HG02623 (cell line): ENCODE measurements around the gene GRID2IP.
"Not testable (repeated sequence)": the region's sequence is repeated elsewhere in the genome, so short reads cannot be mapped to it uniquely, and the experiment has no call there.

Source experiments
- ATAC-seq: cut with Tn5 transposase; IDR thresholded peaks from one replicate; pipeline ENCODE4 v1.9.1; 2021; ENCODE audit warnings: moderate library complexity; ENCODE audit not compliant: unreplicated experiment

GRID2IP gene

GRCh38 chr7:6551016-6551511 is at the start of gene GRID2IP:
GRID2IP (minus strand) TSS chr7:6551461; CDS start chr7:6551436, 25 bp downstream.
- no peak for ATAC-seq

GRCh38 chr7:6600093-6600492 is 48.8 kb upstream of the GRID2IP start:
- no peak for ATAC-seq

DNA sequence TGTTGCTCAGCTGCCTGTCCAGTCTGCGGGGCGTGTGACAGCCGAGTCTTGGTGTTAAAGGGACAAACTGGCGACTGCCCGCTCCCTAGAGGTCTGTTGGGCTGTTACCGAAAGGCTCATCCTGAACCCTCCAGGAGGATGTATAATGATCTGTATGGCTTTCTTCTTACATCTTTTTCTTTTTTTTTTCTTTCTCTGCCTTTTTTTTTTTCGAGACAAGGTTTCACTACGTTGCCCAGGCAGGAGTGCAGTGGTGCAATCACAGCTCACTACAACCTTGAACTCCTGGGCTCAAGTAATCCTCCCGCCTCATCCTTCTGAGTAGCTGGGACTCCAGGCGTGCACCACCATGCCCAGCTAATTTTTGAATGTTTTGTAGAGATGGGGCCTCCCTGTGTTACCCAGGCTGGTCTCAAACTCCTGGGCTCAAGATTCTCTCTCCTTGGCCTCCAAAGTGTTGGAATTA is 39.4 kb upstream of the GRID2IP start:
- ATAC-seq, result no peak

- ATAC-seq, result peak; percentile 82
Measured at GRCh38 chr7:6589829-6590644, 38.8 kb upstream of the GRID2IP start, which contains the start of gene INTS15. INTS15 (plus strand) TSS chr7:6590021; CDS start chr7:6590284, 263 bp downstream.

DNA sequence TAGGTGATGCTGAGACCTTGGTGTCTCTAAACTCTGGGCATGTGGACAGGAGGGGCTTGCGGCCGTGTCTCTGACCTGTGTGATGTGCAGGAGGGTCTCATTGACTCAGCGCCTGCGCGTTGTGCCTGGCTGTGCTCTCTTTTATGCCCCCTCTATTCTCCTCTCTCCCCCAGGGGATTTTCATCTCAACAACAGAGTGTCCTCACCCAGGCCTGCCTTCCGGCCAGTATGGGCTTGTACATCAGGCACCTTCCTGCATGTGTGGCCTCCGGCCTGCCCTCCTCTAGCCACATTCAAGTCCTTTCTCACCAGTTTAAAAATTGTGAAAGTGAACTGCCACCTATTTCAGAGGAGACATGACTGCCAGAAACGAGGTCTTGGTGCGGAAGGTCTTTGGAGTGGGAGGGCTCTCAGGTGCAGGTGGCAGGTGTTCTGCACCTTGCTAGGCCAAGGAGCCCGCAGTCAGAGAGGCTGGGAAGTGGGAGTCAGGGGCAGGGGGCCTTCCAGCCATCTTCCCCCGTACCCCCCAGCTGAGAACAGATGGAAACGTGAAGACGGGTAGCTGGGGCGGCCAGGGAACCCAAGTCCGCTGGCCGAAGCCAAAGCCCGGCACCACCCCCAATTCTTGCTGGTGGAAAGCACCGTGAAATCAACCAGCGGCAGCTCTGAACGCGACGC is 38.0 kb upstream of the GRID2IP start:
- ATAC-seq, result no peak

DNA sequence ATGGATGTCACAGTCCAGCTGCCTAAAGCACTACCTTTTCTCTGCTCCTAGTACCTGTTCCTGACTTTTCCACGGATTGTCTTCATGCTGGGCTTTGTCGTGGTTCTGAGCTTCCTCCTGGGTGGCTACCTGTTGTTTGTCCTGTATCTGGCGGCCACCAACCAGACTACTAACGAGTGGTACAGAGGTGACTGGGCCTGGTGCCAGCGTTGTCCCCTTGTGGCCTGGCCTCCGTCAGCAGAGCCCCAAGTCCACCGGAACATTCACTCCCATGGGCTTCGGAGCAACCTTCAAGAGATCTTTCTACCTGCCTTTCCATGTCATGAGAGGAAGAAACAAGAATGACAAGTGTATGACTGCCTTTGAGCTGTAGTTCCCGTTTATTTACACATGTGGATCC is 37.3 kb upstream of the GRID2IP start:
- no peak for ATAC-seq

- not testable (repeated sequence) for ATAC-seq
Measured at GRCh38 chr7:6585746-6586432, 34.6 kb upstream of the GRID2IP start.

- ATAC-seq, result no peak
Measured at GRCh38 chr7:6579446-6579845, 28.2 kb upstream of the GRID2IP start.

DNA sequence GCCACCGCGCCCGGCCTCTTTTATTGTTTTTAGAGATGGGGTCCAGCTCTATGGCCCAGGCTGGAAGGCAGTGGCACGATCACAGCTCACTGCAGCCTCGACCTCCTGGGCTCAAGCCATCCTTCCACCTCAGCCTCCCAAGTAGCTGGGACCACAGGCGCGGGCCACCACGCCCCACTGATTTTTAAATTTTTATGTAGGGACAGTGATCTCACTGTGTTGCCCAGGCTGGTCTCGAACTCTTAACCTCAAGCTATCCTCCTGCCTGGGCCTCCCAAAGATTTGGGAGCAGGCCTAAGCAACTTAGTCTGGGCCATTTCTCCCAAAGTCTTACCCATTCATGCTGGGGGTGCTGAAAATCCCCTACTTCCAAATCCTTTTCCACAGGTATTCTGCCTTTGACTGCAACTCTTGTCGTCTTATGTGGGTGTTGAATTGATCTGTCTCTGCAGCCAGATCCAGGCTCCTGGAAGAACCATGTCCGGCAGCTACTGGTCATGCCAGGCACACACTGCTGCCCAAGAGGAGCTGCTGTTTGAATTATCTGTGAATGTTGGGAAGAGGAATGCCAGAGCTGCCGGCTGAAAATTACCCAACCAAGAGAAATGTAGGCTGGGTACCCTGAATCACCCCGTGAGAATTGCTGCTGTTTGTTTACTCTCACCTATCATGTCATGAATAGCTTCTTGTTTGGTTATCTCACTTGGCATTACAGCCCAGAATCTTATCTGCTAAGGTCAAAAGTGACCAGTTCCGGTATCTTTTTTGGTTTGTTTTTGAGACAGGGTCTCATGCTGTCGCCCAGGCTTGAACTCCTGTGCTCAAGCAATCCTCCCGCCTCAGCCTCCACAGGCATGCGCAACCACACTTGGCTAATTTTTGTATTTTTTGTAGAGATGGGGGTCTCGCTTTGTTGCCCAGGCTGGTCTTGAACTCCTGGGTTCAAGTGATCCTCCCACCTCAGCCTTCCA is 27.1 kb upstream of the GRID2IP start:
- ATAC-seq, result no peak

DNA sequence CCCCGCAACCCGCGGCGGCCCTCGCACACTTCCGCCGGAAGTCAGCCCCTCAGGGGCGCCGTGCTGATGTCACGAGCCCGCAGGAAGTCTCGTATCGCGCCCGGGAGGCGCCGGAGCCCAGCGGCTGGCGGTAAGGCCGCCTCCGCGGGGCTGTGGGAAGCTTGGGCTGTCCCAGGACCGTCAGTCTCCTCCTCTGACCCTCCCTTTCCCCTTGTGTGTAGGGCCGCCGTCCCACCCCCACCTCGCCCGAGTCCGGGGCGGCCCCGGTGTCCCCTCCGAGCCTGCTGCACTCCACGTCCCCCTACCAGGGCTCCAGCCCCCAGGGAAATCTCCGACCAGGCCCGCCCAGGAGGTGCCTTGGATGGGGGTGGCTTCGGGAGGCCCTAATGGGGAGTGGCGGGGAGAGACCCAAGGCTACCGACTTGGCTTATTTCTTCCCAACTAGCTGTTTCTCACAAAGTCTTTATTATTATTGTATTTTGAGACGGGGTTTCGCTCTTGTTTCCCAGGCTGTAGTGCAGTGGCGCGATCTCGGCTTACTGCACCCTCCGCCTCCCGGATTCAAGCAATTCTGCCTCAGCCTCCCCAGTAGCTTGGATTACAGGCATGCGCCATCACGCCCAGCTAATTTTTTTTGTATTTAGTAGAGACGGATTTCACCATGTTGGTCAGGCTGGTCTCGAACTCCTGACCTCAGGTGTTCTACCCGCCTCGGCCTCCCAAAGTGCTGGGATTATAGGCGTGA is 26.3 kb upstream of the GRID2IP start, which contains the start of gene ZDHHC4:
Gene ZDHHC4, plus strand, starts transcription at position 86 of the 745 bp plus-strand sequence. CDS start 3,108 bp downstream, outside the sequence.
- ATAC-seq, result peak; percentile 97

GRCh38 chr7:6576867-6577368 is 25.7 kb upstream of the GRID2IP start:
- not testable (repeated sequence) for ATAC-seq

- ATAC-seq, result no peak
Measured at GRCh38 chr7:6576024-6576866, 25.0 kb upstream of the GRID2IP start.

- no peak for ATAC-seq
Measured at GRCh38 chr7:6575281-6576023, 24.2 kb upstream of the GRID2IP start.

DNA sequence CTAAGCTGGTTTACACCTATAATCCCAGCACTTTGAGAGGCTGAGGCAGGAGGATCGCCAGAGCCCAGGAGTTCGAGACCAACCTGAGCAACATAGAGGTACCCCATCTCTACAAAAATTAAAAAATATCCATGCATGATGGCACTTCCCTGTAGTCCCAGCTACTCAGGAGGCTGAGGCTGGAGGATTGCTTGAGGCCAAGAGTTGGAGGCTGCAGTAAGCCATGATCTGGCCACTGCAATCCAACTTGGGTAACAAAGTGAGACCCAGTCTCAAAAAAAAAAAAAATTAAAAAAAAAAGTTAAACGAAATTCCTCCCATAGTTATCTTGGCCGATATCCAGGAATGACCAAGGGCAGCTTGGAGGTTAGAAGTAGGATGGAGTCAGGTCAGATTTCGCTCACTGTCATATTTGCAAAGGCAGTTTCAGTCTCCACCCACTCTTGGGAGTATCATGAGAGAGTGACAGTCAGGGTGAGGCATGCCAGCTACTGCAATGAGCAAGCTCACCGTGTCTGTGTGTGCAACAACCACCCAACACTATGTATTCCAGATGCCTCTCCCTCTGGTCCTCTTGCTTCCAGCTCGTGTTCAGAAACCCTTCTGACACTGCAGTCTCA is 20.0 kb upstream of the GRID2IP start:
- ATAC-seq, result no peak

GRCh38 chr7:6567886-6568285 is 16.6 kb upstream of the GRID2IP start:
- ATAC-seq, result no peak

DNA sequence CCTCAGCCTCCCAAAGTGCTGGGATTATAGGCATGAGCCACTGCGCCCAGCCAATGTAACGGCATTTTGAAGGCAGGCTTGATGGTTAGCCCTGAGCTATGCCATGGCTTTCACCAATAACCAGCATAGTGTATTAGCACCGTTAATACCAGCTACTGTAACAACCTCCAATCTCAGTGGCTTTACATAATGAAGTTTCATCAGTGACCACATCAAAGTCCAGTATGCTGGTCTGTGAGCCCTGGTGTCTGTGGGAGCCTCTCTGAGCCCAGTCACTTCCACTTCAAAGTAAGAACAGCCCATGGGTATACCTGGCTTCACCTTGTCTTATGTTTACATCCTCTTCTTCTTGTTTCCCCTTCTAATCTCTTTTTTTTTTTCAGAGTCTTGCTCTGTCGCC is 14.4 kb upstream of the GRID2IP start:
- no peak for ATAC-seq
